ENCODE data around the gene CASP2.

CASP2 gene

DNA sequence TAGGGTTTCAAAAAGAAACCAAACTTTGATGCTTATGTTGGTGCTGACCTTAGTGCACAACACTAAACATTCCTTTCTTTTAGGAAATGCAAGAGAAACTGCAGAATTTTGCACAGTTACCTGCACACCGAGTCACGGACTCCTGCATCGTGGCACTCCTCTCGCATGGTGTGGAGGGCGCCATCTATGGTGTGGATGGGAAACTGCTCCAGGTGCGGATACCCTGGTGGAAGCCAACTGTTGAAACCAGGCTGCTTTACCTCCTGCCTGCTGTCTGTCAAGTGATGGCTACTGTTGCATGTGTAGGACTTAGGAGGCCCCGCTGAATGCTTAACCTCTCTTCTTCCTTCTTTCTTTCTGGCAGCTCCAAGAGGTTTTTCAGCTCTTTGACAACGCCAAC lies 11.7 kb downstream of the CASP2 start:
- DNase-seq: no peak

DNA sequence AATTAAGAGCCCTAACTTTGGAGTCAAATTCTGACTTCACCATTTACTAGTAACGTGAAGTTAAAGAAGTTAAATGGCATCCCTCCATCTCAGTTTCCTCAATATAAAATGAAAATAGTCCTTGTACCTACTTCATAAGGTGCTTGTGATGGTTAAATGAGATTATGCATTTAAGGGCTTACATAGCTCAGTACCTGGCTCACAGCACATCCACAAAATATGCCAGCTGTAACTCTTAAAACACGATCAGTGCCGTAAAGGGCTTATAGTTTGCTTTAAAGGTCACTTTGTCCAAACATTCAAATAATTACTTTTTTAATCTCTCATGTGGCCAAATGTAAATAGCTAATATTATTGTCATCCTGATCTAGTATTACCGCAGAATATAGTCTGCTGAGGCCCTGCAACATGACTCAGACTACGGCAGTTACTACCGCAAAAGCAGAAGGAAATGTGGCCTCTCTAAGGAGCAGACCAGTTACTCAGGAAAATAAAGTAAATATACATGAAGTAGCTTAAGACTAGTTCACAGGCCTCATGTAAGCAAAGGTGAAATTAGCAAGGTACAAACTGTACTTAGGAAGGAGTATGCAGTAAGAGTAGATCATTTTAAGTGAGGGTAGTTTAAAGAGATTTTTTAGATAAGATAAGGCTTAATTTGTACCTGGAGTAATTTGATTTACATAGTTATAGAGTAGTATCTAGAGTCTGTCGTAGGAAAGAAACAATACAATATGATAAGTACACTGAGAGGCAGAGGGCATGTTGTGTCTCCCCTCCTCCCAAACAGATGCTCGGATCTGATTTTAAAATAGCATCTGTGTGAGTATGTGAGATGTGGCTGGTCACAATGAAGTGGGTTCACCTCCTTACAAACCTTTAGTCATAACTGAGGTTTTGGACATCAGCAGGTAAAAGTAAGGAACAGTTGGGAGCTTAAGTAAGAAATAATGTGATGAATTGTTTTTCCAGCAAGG lies 13.1 kb downstream of the CASP2 start:
- peak; percentile 78 for DNase-seq

DNA sequence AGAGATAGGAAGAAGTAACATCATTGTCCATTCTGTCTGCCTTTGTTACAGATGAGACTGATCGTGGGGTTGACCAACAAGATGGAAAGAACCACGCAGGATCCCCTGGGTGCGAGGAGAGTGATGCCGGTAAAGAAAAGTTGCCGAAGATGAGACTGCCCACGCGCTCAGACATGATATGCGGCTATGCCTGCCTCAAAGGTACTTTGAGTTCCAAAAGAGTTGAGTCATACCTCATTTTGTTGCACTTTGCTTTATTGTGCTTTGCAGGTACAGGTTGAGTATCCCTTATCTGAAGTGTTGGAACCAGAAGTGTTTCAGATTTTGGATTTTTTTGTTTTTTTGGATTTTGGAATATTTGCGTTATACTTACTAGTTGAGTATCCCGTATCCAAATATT lies 15.6 kb downstream of the CASP2 start:
- DNase-seq: no peak

DNA sequence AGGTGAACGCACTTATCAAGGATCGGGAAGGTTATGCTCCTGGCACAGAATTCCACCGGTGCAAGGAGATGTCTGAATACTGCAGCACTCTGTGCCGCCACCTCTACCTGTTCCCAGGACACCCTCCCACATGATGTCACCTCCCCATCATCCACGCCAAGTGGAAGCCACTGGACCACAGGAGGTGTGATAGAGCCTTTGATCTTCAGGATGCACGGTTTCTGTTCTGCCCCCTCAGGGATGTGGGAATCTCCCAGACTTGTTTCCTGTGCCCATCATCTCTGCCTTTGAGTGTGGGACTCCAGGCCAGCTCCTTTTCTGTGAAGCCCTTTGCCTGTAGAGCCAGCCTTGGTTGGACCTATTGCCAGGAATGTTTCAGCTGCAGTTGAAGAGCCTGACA lies 16.8 kb downstream of the CASP2 start:
- no peak for DNase-seq

DNA sequence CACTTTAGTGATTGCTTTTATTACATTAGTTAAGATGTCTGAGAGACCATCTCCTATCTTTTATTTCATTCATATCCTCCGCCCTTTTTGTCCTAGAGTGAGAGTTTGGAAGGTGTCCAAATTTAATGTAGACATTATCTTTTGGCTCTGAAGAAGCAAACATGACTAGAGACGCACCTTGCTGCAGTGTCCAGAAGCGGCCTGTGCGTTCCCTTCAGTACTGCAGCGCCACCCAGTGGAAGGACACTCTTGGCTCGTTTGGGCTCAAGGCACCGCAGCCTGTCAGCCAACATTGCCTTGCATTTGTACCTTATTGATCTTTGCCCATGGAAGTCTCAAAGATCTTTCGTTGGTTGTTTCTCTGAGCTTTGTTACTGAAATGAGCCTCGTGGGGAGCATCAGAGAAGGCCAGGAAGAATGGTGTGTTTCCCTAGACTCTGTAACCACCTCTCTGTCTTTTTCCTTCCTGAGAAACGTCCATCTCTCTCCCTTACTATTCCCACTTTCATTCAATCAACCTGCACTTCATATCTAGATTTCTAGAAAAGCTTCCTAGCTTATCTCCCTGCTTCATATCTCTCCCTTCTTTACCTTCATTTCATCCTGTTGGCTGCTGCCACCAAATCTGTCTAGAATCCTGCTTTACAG lies 17.4 kb downstream of the CASP2 start:
- peak; percentile 75 for DNase-seq

DNA sequence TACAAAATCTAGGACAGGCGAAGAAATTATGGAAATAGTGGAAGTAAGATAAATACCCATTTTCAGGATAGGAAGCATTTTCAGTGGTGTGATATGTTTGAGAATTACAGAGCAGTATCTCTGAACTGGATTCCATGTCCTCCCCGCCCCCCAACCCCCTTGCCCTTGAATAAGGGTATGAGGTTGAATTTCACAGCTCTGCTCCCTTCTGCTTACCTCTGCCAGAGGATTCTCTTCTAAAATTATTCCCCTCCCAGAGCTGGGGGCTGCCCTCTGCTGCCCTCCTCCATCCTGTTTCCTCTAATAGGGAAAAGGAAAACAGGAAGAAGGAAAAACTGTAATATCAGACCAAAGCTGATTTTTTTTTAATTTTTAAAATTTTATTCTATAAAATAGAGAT lies 20.5 kb downstream of the CASP2 start:
- DNase-seq: no peak

DNA sequence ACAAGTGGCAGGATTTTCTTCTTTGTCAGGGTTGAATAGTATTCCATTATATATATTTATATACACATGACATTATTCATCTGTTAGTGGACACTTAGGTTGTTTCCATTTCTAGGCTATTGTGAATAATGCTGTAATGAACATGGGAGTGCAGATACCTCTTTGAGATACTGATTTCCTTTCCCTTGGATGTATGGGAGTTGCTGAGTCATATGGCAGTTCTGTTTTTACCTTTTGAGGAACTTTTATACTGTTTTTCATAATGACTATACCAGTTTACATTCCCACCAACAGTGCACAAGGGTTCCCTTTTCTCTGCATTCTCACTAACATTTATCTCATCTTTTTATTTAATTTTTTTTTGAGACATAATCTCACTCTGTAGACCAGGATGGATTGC lies 26.0 kb downstream of the CASP2 start:
- DNase-seq: peak; percentile 64

DNA sequence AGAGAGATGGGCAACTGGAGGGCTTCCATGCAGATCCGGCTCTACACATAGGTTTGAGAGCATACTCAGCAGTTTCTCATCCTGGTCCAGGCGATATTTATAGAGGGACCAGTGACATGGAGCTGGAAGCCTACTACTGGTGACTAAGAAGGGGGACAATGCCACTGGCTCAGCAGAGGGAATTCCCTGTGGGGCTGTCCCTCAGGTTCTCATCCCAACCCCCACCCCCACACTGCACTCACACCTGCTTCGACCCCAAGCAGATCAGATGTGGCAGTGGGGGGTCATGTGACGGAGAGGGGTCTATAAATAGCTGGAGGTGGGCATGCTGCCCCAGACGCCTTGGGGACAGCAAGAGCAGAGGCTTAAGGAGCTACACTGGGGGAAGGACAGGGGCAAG lies 27.6 kb downstream of the CASP2 start, which contains the start of gene CLCN1:
Gene CLCN1, plus strand, starts transcription at position 336 of the 400 bp plus-strand sequence. CDS start 102 bp downstream, outside the sequence.
- DNase-seq: no peak

DNA sequence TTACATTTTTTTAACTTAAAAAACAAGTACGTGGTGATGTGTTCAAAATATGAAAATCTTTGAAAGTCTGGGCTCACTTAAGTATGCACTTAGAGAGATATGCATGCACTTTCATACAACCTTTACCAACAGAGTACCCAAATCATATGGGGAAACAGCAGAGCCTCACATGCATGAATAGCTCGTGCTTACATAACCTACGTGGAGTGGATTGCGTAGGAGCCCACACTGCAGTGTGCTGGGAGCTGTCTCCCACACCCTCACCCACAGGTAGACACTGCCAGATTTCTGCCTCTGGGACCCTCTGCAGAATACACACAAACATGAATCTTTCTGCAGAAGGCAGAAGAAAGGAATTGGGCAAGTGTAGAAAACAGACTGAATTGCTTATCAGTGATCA lies 28.3 kb downstream of the CASP2 start:
- peak; percentile 42 for DNase-seq

DNA sequence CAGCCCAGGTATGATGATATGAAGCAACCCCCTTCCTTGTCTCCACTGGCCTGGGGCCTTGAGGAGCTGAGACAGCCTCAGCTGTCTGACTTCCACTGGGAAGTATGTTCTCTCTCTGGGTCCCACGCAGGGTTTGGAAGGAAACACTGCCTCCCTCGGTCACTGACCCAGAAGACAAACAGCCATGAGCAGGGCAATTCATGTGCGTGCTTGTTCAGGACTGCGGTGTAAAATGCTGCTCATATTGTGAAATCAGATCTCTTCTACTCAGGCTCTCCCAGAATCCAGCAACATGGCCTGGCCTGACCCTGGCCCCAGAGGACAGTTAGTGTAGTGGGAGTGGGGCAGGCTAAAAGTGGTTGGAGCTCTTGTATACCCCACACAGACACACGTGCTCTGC lies 30.5 kb downstream of the CASP2 start:
- DNase-seq: peak; percentile 42

DNA sequence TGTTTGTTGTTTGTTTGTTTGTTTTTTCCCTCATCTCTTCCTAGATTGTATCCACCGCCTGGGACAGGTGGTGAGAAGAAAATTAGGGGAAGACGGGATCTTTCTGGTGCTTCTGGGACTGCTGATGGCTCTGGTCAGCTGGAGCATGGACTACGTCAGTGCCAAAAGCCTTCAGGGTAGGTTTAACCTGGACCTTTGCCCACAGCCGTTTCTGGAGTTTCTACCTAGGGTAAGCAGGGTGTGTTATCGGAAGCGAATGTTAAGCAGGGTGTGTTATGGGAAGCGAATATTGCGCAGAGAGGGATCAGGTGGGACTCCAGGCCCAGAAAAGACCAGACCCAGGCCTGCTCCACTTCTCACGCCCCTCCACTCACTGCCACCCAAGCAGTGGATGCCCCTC lies 32.5 kb downstream of the CASP2 start:
- no peak for DNase-seq

DNA sequence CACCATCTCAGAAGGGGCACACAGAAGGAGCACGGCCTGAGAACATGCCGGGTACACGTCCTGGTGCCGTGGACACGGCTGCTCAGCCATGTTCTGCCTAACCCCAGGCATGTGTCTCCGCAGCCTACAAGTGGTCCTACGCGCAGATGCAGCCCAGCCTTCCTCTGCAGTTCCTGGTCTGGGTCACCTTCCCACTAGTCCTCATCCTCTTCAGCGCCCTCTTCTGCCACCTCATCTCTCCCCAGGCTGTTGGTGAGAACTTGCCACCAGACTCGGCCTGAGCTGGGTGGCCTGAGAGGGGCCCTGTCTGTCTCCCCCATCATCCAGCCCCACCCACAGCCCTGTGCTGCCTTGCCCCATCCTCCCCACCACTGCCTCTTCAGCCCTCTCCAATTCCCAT lies 33.1 kb downstream of the CASP2 start:
- no peak for DNase-seq

DNA sequence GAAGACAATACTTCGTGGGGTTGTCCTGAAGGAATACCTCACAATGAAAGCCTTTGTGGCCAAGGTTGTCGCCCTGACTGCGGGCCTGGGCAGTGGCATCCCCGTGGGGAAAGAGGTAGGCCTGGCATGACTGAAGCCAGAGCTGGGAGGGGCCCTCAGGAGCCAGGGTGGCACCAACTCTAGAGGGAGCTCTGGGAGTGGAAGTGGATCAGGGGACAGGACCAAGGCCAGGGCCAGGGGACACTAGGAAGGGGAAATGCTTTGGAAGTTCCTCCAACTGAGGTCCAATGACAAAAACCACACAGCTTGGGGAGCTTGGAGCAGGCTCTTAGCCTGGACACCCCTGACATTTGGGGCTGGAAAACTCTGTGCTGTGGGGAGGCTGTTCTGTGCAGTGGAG lies 33.6 kb downstream of the CASP2 start:
- peak; percentile 73 for DNase-seq

DNA sequence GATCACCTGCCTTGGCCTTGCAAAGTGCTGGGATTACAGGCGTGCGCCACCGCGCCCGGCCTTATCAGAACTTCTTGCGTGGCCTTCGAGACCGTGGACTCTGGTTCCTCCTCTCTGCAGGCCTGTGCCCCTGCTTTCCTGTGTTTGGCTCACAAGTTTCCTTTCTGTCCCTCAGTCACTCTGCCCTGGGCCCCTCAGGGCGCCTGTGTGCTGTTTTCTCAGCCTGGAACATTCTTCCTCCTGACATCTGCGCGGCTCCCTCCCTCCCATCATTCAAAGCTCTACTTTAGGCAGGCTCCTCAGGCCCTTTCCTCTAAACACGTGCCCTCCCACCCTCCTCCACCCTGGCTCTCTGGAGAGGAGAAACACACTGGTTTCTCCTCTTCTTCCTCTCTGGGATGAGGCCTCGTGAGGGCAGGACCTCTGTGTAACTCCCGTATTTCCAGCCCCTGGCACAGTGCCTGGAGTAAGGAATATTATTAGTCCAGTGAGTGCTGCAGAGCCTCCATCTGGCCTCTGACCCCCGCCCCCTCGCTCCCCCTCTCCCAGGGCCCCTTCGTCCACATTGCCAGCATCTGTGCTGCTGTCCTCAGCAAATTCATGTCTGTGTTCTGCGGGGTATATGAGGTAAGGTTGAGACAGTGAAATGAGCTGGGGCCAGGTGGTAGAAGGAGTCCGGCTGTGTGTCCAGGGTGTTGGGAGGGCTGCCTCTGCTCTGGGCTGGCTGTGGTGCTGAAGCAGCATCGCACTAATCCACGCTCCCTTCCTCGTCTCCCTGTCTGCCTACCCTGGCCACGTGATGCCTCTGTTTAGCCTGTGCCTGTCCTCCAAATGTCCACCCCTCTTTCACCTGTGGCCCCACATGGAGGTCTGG lies 34.8 kb downstream of the CASP2 start:
- no peak for DNase-seq

DNA sequence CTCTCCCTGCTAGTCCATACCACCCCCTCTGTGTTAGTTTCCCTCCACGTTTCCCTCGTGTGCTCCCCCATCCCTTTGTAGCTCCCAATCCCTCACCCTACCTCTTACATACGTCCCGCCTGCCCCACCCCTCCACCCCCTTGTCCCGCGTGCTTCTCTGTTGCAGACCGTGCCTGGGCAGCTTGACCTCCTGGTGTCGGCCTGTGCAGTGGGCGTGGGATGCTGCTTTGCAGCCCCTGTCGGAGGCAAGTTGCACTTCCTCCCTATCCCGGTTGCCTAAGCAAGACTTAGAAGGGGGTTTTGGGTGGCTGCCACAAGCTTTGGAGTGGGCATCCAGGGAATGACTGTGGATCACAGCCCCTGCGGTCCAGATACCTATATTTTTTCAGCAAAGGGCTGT lies 35.5 kb downstream of the CASP2 start:
- peak; percentile 68 for DNase-seq

DNA sequence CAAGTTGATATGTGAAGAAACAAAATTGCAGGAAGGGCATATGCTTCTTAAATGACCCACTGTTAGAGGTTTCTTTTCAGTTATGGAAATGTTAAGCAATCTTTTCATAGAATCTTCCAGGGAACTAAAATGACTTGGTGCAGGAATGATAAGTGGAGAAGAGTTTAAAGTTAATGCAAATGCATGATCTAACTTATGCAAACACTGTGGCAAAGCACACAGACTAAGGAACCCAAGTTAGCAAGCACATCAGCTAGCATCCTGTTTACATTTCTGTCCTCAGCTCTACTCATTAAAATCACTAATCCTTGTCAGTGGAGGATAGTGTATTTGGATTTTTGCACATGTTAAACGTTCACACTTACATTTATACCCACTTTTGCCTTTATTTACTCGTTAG lies 37.1 kb downstream of the CASP2 start:
- peak; percentile 30 for DNase-seq

DNA sequence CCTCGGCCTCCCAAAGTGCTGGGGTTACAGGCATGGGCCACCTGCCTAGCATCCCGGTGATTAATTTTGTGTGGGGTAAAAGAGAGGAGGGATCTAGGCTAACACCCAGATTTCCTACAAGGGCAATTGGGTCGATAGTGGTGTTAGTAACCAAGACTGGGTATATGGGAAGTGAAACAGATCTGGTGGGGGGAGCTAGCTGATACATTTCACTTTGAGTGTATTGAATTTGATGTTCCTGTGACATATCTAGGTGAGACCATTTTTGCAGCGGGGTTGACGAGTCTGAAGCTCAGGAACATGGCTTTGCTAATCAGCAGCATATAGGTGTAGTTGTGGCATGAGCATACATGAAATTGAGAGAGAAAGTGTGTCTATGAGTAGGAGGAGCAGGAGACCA lies 39.8 kb downstream of the CASP2 start:
- DNase-seq: no peak

DNA sequence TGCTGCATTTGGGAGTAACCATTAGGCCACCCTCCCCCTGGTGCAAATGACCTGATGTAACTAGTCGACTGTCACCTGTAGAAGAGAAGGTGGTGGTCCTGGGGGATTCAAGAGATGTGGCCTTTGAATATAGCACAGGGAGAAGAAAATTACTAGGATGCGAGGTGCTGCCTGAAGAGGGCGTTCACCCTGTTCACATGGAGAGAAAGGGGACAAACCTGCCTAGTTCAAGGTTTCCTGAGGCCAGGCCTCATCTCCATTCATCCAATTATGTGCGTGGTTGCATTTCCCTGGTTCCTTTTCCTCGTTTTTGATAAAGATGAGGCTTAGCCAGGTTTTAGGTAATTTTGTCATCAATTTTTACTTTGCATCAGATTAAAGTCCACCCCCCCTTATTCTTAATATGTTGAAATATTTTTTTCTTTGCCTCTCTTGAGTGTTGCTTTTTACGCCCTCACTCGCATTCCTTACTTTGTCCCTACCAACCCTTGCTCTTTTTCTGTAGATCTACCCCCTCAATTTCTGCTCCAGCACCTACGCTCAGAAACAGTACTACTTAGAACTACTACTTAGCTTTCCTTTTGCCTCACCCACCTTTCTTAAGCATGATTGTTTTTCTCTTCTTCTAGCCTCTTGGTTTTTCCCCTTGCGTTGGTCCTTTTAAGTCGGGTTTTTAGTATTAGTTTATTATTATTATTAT lies 41.5 kb downstream of the CASP2 start:
- DNase-seq: no peak

DNA sequence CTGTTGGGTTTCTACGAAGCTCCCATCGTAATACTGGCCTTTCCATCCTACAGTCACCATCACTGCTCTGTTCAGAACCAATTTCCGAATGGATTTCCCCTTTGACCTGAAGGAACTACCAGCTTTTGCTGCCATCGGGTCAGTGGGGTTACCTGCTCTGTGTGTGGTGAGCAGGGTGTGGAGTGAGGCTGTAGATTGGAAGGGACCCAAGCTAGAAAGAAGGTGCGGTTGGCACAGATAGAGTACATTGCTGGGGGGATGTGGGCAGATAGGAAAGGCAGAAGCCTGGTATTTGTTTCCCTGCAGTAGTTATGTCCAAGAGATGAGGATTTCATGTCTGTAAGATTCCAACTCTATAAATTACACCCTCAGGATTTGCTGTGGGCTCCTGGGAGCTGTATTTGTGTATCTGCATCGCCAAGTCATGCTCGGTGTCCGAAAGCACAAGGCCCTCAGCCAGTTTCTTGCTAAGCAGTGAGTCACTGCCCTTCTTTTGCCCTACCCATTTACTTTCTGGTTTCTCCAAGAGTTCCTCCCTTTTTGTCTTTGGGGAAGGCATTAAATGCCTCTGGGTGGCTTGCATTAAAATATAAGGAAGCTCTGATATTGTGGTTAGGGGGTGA lies 43.1 kb downstream of the CASP2 start:
- peak; percentile 76 for DNase-seq

DNA sequence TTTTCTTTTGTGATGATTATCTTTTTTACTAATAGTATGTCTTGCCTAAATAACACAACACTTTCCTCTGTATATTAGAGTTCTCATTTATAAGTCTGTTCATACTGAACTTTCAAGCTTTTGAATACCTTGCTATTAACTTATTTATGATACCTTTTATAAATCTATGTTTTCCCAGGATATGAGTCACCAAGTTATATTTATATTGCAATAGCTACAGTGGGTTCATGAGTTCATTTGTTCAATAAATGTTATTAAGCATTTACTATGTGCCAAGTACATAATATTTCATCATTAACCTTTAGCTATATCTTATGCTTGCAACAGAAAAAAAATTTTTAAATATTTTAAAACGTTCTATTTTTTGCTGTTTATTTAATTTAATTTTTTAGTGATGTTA lies 46.1 kb downstream of the CASP2 start:
- DNase-seq: no peak

DNA sequence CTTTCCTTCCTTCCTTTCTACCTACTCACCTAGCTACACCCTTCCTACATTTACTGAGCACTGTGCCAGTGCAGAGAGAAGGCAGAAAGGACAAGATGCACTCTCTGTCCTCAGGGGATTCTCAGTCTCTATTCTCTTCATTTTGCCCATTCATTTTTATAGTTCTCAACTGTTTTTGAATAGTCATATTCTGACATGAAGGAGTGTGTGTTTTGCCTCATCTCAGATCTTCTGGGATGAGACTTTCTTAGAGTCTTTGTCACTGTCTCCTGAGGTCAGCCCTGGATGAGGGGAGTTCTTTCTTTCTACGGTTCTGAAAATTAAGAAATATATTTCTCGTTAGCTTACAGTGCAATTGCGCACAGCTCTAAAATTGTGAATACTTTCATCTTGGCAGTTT lies 49.1 kb downstream of the CASP2 start:
- DNase-seq: no peak

DNA sequence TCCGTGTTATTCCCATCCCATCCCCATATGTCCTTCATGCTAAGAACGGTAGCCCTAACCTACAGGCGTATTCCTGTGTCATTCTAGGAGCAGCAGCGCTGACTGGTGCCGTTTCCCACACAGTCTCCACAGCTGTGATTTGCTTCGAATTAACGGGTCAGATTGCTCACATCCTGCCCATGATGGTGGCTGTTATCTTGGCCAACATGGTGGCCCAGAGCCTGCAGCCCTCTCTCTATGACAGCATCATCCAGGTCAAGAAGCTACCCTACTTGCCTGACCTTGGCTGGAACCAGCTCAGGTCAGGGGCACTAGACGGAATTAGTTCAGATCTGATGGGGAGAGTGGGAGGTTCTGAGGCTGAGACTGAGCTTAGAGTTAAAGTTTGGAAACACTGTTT lies 53.7 kb downstream of the CASP2 start:
- DNase-seq: no peak
